ENCODE data around the gene KIF5C.

Gene KIF5C

DNA sequence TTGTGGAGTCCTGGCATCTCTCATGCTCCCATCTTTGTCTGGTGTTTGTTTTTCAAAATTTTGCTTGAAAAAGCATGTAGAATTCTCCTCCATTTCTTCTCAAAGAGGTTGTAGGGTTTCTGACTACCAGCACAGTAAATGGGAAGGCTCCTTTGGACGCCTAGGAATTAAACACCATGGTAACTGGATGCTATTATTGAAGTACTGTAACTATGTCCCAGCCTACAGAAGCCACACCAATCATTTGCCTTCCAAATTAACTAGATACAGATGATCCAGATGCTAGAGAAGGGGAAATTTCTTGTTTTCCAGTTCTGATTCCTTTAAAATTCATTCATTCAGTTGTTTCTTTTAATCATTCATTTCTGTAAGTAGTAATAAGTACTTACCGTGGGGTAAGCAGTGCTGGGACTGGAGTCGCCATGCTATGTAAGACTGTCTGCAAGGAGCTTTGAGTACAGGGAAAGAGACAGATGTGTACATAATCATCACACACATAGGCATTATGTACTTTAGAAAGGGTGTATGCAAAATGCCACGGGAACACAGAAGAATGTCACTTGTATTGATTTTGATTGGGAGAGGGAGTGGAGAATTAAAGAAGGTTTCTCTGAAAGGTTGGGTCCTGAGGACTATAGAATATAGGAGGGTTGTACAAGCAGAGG lies 49.6 kb downstream of the KIF5C start:
- no peak for DNase-seq (ENCODE audit: low spot score)

DNA sequence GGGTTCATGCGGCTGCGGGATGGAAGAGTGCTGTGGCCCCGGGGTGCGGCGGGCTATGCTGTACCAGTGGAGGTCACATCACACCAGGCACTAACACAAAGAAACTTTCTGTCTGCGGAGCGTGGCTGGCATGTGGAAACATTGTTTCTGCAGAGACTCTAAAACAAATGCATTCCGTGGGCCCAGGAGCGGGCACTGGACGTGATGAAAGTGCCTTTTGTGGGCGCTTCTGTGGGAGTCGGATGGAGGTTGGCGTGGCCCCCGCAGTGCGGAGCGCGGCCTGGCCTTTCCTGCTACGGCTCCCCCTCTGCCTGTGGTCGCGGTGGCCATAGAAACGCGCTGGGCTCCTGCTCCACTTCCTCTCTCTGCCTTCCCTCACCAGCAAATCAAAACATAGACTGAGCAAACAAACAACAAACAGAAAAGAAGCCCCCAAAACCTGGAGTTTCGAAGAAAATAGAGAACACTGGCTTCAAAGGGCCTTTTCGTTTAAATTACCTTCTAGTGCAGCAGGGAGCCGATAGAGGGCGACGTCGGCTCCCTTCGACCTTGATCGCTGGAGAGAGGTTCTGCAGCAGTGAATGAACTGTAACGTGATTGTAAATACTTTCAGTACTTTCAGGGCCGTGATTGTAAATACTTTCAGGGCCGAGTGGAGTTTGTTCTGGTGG lies 51.4 kb downstream of the KIF5C start:
- peak; percentile 85 for DNase-seq (ENCODE audit: low spot score)

DNA sequence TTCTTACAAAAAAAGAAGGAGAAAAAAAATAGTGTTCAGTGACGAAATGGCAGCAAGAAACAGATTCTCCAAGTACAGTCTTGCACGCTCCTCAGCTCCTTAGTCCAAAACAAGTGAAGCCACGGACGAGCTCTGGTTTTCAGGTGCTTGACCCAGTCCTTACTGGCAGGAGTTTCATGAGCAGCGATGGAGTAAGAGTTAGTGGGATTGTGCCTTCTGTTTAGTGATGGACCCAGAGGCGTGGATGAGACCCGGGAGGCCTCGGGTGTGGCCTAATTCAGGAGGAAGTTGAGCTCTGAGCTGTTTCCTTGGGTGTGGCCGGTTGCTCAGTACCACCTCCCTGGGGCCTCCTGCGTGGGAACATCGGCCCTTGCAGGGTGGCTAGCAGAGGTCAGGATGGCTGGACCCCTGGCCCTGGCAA lies 52.0 kb downstream of the KIF5C start:
- no peak for DNase-seq (ENCODE audit: low spot score)

- no peak for DNase-seq (ENCODE audit: low spot score)
Measured at GRCh38 chr2:148928395-148928794, 53.4 kb downstream of the KIF5C start.

DNA sequence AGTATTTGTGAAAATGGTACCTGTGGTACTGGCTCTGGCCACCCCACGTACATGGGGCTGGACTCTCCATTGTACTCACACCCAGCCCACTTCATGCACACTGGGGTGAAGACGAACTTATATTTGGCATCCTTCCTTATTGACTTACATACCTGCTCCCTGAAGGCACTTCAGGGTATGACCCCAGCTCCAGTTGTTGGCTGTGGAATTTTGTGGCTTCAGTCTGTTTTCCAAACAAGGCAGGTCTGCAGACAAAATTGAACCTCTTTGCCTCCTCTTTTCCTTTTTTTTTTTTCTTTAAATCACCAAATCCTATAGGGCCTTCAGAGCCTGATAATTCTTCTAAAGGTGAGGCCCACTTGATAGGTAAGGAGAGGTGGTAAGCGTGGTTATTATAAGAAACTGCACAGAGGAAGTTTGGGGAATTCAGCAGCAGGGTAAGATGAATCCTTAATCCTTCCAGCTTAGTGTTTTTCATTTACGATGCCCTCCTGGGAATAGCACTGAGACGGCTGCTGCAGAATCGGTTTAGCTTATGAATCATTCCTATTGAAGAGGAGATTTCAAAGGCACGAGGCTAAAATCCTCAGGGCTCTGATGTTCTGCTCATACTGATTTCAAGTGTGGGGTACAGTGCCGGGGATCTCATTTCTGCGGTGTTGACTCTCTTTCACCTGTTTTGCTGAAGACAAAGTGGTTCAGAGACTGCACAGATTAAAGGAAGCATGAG lies 55.2 kb downstream of the KIF5C start:
- no peak for DNase-seq (ENCODE audit: low spot score)

DNA sequence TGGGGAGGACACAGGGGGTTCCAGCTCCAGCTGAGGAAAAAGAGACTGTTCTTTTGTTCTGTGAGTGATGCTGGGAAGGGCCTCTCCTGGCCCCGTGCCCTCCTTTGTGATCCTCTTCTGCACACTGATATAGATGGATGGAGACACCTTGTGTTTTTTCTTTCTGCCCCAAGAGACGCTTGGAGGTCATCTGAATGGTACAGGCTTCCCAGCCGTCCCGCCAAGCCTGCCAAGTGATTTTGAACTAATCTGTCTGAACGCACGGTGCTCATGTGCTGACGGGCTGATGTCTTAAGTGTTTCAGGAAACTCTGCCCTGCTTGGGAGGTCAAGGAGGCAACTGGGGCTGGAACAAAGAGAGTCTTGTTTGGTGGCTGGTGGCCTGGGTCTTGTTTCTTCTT lies 57.5 kb downstream of the KIF5C start:
- peak; percentile 38 for DNase-seq (ENCODE audit: low spot score)

- DNase-seq (ENCODE audit: low spot score) = no peak
Measured at GRCh38 chr2:148933456-148933855, 58.4 kb downstream of the KIF5C start.

DNA sequence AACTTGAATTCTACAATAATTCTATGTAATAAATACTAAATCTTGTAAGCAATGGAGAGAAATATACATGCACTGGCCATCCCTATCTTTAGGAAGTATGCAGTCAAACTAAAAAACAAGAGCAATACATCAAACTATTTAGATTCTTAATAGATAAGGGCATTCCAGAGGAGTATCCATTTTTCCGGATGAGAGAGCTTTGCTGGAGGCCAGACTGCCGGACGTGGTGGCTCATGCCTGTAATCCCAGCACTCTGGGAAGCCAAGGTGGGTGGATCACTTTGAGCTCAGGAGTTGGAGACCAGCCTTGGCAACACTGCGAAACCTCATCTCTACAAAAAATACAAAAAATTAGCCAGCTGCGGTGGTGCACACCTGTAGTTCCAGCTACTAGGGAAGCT lies 60.8 kb downstream of the KIF5C start:
- DNase-seq (ENCODE audit: low spot score) = no peak

GRCh38 chr2:148936857-148937450 lies 61.9 kb downstream of the KIF5C start:
- no peak for DNase-seq (ENCODE audit: low spot score)

- DNase-seq (ENCODE audit: low spot score) = no peak
Measured at GRCh38 chr2:148939271-148939670, 64.2 kb downstream of the KIF5C start.

GRCh38 chr2:148943097-148943496 lies 68.1 kb downstream of the KIF5C start:
- no peak for DNase-seq (ENCODE audit: low spot score)

GRCh38 chr2:148944536-148944935 lies 69.5 kb downstream of the KIF5C start:
- no peak for DNase-seq (ENCODE audit: low spot score)

DNA sequence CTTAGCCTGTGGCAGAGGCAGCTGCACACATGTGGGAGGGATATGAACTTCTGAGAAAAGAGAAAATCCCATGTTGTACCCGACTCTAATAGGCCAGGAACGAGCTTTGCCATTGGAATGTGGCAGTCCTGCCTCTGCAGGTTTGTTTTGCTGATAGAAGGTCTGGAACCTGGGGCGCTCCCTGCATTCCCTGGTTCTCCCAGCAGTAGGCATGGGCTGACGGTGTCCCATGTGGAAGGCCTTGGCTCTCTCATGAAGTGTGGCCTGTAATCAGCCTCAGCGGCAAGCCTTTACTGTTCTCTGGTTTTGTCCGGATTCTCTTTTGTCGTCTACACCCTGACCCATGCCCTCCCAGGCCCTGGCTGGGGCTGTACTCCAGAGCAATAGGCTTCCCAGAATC lies 72.3 kb downstream of the KIF5C start:
- no peak for DNase-seq (ENCODE audit: low spot score)

DNA sequence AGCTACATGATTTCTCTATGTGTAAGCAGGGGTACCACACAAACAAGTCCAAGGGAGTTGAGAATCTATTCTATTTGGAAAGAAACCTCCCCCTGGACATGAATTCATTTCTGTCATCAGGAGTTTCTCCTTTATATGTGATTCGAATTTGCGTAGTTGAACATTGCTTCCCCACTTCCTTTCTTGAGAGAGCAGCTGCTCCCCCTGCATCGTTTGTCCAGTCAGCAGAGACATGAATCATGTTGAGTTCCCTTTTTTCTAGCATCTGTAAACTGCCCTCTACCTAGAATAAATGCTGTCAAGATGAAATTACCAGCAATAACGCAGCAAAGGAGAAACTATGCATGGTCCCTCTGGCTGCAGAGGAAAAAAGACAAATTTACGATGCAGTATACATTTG lies 73.8 kb downstream of the KIF5C start:
- peak; percentile 39 for DNase-seq (ENCODE audit: low spot score)

DNA sequence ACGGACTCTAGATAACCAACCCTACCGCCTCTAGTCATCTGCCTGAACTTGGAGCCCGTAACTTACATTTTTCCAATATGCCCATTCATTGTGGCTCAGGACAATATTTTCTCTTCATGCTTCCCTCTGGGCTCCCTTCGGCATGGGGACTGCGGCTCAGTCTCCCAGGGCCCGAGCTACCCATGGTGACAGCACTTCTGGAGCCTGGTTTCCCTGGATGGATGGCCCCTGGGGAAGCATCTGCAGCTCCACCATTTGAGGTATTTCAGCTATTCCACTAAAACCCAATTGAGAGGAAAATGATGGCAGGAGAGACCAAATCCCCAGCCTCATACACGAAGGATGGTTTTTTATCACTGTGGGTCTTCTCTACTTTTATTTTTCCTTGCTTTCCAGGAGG lies 74.3 kb downstream of the KIF5C start:
- no peak for DNase-seq (ENCODE audit: low spot score)

GRCh38 chr2:148952621-148953020 lies 77.6 kb downstream of the KIF5C start:
- DNase-seq (ENCODE audit: low spot score) = no peak

DNA sequence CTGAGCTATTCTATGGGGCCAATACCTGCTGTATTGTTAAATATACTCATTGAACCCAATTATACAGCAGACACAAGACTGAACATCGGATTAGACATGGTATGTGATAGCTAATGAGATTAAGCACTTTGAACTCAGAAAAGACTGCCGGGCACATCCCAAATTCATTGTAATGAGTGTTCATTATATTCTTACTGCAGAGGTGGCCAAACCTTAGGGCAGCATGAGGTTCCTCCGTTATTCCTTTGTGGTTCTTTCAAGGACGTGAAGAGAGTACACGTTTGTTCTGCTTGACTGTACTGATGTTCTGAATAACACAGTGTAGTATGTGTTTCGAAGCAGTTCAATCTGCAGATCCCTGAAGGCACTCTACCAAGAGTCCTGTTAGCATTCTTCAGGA lies 78.4 kb downstream of the KIF5C start:
- no peak for DNase-seq (ENCODE audit: low spot score)

GRCh38 chr2:148954536-148954935 lies 79.5 kb downstream of the KIF5C start:
- no peak for DNase-seq (ENCODE audit: low spot score)

DNA sequence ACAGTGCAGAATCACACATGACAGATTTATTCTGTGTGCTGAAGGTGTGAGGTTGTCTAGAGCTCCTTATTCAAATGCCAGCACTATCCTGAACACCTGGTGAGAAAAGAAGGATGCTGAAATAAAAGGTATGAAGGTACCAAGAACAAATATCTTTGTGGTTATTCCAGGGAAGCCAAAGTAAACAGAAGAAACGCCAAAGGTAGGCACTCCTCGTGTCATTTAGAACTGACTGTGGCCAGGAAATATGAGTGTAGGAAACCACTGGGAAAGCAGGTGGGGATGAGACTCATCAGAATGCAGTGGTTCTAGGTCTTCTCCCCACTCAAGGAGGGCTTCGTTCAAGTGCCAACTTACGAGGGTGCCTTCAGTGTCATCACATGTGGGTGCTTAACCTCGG lies 80.8 kb downstream of the KIF5C start:
- no peak for DNase-seq (ENCODE audit: low spot score)

DNA sequence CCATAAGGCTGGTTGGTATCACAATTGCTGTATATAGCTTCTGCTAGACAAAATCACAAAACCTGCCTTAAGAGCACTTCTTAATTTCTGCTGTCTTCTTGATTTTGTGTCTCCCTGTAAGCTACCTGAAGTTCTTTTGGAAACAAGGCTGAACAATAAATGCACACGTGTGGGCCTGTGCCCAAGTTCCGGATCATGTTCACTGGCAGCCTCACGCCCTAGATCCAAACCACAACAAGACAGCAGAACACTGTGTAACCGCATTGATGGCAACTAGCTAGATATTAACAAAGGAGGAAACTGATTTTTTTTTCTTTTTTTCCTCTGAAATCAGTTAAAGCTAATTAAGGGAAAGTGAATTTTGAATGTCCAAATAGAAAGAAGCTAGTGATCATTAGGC lies 82.0 kb downstream of the KIF5C start:
- DNase-seq (ENCODE audit: low spot score) = no peak

DNA sequence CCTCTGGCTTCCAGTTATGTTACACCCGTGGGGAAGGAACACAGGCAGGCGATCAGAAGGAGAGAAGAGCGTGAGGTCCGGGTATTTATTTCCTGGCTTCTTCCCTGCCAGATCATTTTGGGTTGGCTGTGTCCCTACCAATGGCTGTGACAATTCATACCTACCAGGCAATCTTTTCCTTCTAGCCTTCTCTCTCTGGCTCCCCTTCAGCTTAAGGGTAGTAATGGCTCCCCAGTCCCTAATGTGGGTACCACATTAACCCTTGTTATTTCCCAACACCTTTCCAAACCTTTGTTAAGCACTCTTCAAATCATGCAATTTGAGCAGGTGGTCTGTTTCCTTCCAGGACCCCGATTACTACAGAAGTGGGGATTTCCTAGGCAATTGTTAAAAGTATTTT lies 84.7 kb downstream of the KIF5C start:
- DNase-seq (ENCODE audit: low spot score) = no peak

GRCh38 chr2:148960483-148960882 lies 85.5 kb downstream of the KIF5C start:
- no peak for DNase-seq (ENCODE audit: low spot score)

DNA sequence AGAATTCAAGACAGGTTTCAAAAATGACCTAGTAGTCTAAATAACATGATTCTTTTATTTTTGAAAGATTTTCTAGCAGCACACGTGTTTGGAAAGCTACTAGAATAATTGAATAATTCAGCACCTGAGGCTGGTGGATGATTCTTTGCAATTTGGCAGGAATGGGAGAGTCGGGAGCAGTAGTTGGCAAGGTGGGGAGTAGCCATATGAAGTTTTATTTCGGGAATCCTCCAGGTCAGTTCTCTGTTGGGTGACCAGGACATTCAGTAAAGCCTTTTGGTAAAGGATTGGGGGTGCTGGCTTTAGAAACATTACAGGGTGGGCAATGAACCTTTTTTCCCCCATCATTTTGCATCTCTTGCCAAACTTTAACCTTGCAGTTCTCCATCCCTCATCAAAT lies 88.4 kb downstream of the KIF5C start:
- no peak for DNase-seq (ENCODE audit: low spot score)
